ENCODE measurements around the gene LPP. TPM values are rescaled to one million over a fixed set of nuclear protein-coding genes. Genes with fewer than 3 reads are reported as not detected.

The LPP gene
- total RNA-seq, 1 experiment from 2014 or later: 264 TPM

DNA sequence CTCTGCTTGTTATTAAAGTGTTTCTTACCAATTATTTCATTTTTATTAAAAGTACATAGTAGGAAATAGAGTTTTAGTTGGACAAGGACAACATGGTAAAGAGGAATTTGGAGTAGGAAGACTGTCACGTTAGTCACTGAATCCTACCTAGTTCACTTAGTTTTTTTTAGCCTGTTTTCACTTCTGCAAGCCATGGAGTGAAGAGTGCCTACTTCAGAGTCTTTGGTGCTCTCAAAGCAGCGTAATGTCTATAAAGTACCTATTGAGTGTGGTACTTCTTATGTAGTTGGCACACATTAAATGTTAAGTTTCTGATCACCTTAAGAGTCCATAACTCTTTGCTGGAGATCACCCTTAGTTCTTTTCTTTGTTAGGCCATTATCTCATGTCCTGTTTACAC is 78.7 kb downstream of the LPP start:
- Mint-ChIP-seq H3K36me3 (ENCODE audit: insufficient read depth, unreplicated experiment) (no peaks in the 10 kb centered on the region), H3K4me3 (ENCODE audit: low read depth, unreplicated experiment) (no peak overlapping the region), H3K4me1 (ENCODE audit: low read depth, unreplicated experiment) (peaks cover 42% of the 10 kb centered on the region), H3K27me3 (ENCODE audit: unreplicated experiment) (no peaks in the 10 kb centered on the region), H3K27ac (ENCODE audit: unreplicated experiment) (no peak overlapping the region), H3K9me3 (ENCODE audit: low read depth, unreplicated experiment) (no peaks in the 10 kb centered on the region)
- intact Hi-C loops (cut with micrococcal nuclease; ENCODE audit: unreplicated experiment): no loop called here
- CTCF ChIA-PET: interaction anchor here (0.7 kb wide), 1 partner anchor 182 kb away, joined by 3 read pairs; no protein-coding TSS in a partner anchor
- BruUV-seq (replicated peaks): no TSS peak
- TF ChIP-seq, protein P1, sequence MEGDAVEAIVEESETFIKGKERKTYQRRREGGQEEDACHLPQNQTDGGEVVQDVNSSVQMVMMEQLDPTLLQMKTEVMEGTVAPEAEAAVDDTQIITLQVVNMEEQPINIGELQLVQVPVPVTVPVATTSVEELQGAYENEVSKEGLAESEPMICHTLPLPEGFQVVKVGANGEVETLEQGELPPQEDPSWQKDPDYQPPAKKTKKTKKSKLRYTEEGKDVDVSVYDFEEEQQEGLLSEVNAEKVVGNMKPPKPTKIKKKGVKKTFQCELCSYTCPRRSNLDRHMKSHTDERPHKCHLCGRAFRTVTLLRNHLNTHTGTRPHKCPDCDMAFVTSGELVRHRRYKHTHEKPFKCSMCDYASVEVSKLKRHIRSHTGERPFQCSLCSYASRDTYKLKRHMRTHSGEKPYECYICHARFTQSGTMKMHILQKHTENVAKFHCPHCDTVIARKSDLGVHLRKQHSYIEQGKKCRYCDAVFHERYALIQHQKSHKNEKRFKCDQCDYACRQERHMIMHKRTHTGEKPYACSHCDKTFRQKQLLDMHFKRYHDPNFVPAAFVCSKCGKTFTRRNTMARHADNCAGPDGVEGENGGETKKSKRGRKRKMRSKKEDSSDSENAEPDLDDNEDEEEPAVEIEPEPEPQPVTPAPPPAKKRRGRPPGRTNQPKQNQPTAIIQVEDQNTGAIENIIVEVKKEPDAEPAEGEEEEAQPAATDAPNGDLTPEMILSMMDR (IDR thresholded peaks at IDR 0.05; ENCODE audit: unreplicated experiment): no peak
- no peak for DNase-seq

DNA sequence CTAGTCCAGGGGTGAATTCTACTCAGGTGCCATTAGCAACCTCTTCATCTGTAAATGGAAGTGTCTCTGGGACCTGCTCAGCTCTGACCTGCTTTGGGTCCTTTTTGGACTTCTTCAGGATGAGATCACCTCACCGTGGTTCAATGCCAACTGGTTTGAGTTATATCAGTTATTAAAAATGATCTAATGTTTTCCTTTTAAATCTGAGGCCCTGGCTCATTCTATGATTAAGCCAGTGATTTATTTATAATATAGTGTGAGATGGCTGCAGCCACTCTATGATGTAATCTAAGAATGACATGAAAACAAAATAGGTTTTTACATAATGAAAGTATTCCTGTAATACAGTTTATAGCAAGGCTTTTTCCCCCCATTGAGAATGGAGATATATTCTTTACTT is 79.4 kb downstream of the LPP start:
- TF ChIP-seq, protein P1 (IDR thresholded peaks at IDR 0.05; ENCODE audit: unreplicated experiment): no peak
- H3K4me1 Mint-ChIP-seq (ENCODE audit: low read depth, unreplicated experiment): peaks cover 37% of the 10 kb centered on the region
- H3K9me3 Mint-ChIP-seq (ENCODE audit: low read depth, unreplicated experiment): no peaks in the 10 kb centered on the region
- BruUV-seq (replicated peaks): no TSS peak
- H3K4me3 Mint-ChIP-seq (ENCODE audit: low read depth, unreplicated experiment): no peak overlapping the region
- DNase-seq: no peak
- intact Hi-C loops (cut with micrococcal nuclease; ENCODE audit: unreplicated experiment): no loop called here
- no peaks in the 10 kb centered on the region for H3K27me3 Mint-ChIP-seq (ENCODE audit: unreplicated experiment)
- CTCF ChIA-PET: no interaction called here
- H3K36me3 Mint-ChIP-seq (ENCODE audit: insufficient read depth, unreplicated experiment): no peaks in the 10 kb centered on the region
- H3K27ac Mint-ChIP-seq (ENCODE audit: unreplicated experiment): no peak overlapping the region

DNA sequence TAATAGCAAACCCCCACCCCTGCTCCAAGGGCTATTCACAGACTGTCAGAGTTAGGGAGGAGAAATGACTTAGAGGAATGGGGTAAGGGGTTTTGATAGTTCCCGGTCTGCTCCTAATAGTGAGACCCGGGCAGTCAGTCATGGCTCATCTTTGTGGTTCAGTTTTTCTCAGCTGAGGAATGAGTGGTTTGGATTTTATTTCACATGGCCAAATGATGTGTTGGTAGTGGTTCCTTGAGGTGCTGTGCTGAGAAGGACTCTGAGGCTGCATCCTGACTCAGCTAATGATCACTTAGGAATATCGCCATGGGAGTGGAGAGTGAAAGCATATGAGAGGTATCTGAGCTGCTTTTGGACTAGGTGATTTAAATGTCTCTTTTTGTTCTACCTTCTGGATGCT is 80.2 kb downstream of the LPP start:
- no TSS peak for BruUV-seq (replicated peaks)
- intact Hi-C loops (cut with micrococcal nuclease; ENCODE audit: unreplicated experiment): no loop called here
- no peak overlapping the region for H3K27ac Mint-ChIP-seq (ENCODE audit: unreplicated experiment)
- H3K9me3 Mint-ChIP-seq (ENCODE audit: low read depth, unreplicated experiment): no peaks in the 10 kb centered on the region
- TF ChIP-seq, protein P1 (IDR thresholded peaks at IDR 0.05; ENCODE audit: unreplicated experiment): no peak
- CTCF ChIA-PET: no interaction called here
- no peaks in the 10 kb centered on the region for H3K36me3 Mint-ChIP-seq (ENCODE audit: insufficient read depth, unreplicated experiment)
- H3K4me3 Mint-ChIP-seq (ENCODE audit: low read depth, unreplicated experiment): no peak overlapping the region
- H3K27me3 Mint-ChIP-seq (ENCODE audit: unreplicated experiment): no peaks in the 10 kb centered on the region
- no peak for DNase-seq
- H3K4me1 Mint-ChIP-seq (ENCODE audit: low read depth, unreplicated experiment): peaks cover 35% of the 10 kb centered on the region

DNA sequence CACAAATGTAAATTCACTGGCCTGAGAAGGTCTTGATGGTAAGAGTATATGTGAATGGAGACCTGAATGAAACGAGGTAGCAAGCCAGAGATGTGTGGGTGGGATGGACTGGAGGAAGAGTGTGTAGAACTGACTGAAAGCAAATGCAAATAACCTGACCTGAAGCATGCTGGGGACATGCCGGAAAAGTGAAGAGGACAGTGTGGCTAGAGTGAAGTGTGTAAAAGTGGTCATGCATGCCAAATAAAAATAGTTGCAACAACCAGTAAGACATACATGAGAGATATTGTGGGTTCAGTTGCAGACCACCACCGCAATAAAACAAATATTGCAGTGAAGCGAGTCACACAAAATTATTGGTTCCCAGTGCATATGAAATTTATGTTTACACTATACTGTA is 82.3 kb downstream of the LPP start:
- TF ChIP-seq, protein P1 (IDR thresholded peaks at IDR 0.05; ENCODE audit: unreplicated experiment): no peak
- intact Hi-C loops (cut with micrococcal nuclease; ENCODE audit: unreplicated experiment): no loop called here
- no peak overlapping the region for H3K27ac Mint-ChIP-seq (ENCODE audit: unreplicated experiment)
- no peak for DNase-seq
- no peaks in the 10 kb centered on the region for H3K27me3 Mint-ChIP-seq (ENCODE audit: unreplicated experiment)
- CTCF ChIA-PET: no interaction called here
- H3K36me3 Mint-ChIP-seq (ENCODE audit: insufficient read depth, unreplicated experiment): no peaks in the 10 kb centered on the region
- peaks cover 43% of the 10 kb centered on the region for H3K4me1 Mint-ChIP-seq (ENCODE audit: low read depth, unreplicated experiment)
- H3K9me3 Mint-ChIP-seq (ENCODE audit: low read depth, unreplicated experiment): no peaks in the 10 kb centered on the region
- no TSS peak for BruUV-seq (replicated peaks)
- H3K4me3 Mint-ChIP-seq (ENCODE audit: low read depth, unreplicated experiment): no peak overlapping the region
